Stimulated activated naive CD8-positive, alpha-beta T cell treated with anti-CD3 and anti-CD28 coated beads, Interleukin-15, amount 100 ng/mL, for 72 hours (primary cell): ENCODE data around the gene MAB21L2.

Experiments
- ATAC-seq: fragments of 150-1000 bp; cut with Tn5 transposase; 2 replicates; pipeline ENCODE4 v1.10.0; 2021; ENCODE audit warnings: mild to moderate bottlenecking, moderate library complexity
- DNase-seq, 2 donors: peaks; one replicate each; pipeline ENCODE4 v3.0.0; 2021 to 2022
- H3K27ac Mint-ChIP-seq, 2 donors: one replicate each; pipeline ENCODE4 v1.8.0; 2022; ENCODE audit warnings: mild to moderate bottlenecking in 2 of 2, mixed read lengths in 2 of 2, moderate library complexity in 2 of 2
- H3K27me3 Mint-ChIP-seq: one replicate; pipeline ENCODE4 v1.8.0; 2022; ENCODE audit warnings: mixed read lengths
- H3K4me1 Mint-ChIP-seq: one replicate; pipeline ENCODE4 v1.8.0; 2022; ENCODE audit warnings: mild to moderate bottlenecking, mixed read lengths
- H3K4me3 Mint-ChIP-seq, 2 donors: one replicate each; pipeline ENCODE4 v1.8.0; 2022; ENCODE audit warnings: mild to moderate bottlenecking in 2 of 2, mixed read lengths in 2 of 2, moderate library complexity in 1 of 2
- H3K9me3 Mint-ChIP-seq, 2 donors: one replicate each; pipeline ENCODE4 v1.8.0; 2022; ENCODE audit warnings: mixed read lengths in 2 of 2

The MAB21L2 gene

DNA sequence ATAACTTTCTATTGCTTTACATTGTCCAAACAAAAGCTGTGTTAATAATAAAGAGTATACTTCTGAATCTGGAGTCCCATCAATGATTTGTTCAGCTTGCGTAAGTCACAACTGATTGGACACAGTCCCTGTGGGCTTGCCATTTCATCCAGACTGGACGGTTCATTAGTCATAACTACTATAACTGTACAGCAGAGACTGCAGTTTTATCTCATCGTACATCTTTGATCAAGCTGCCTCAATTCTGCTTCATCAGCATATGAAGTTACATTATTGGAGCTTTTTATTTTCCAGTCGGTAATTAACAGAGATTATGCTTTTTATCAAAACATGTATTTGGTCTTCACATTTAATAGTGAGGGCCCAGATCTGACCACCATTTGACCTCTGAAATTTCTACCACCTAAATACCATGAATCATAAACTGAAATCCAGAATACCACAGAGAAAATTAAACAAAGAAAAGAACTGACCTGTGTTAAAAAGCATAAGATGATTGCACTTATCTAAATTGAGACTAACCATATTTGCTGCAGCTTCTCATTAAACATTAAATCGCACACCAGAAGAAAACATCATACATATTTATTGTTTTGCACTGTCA, 12.5 kb upstream of the MAB21L2 start:
- no peak for DNase-seq
- ATAC-seq, result no peak
- peaks cover 12% of the 10 kb centered on the region for H3K4me1 Mint-ChIP-seq
- H3K27me3 Mint-ChIP-seq, result no peaks in the 10 kb centered on the region
- H3K9me3 Mint-ChIP-seq, result peaks cover 0 to 7% of the 10 kb centered on the region in 2 donors
- no peak overlapping the region for H3K27ac Mint-ChIP-seq
- H3K4me3 Mint-ChIP-seq, result no peak overlapping the region

DNA sequence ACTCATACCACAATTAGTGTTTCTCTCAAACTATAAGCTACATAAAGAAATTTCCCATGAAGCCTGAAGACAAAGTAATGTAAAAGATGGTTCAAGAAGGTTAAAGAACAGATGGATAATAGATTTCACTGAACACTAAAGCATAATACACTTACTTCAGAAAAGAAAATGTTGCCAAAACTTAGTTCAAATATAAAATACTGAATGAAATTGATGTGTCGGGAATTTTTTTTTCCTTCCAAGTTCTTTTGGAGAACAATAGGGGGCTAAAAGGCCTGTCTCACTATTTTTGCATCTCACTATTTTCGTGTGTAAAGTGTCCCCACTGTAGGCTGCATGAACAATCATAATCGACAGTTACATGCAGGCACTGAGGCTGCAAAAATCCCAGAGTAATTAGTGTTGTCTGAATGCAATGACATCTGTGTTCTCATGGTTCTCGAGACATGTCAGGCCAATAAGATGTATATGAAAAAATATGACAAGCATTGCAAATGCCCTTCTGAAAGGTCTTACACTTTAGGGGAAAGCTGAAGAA, 11.9 kb upstream of the MAB21L2 start:
- Mint-ChIP-seq H3K27ac (no peak overlapping the region), H3K9me3 (peaks cover 0 to under 1% of the 10 kb centered on the region in 2 donors), H3K4me1 (peaks cover 12% of the 10 kb centered on the region), H3K4me3 (no peak overlapping the region), H3K27me3 (no peaks in the 10 kb centered on the region)
- no peak for ATAC-seq
- no peak for DNase-seq

DNA sequence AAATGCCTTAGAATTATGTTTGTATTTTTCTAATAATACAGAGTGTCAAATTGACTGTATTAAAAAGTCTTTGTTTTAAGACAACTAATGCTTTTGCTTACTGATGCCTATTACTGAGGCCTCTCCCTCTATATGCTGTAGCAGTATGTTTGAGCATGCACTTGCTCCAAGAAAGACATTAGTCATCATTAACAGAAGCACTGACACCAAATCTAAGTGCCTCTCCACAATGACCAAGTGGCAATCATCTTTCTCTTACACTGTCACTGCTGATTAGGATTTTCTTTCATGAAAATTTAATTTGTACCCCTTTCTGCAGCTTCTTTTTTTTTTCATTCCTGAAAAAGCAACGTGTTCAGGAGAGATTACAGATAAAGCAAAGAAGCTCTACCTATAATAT, 11.1 kb upstream of the MAB21L2 start:
- DNase-seq, result no peak
- Mint-ChIP-seq H3K9me3 (no peaks in the 10 kb centered on the region), H3K4me1 (peaks cover 12% of the 10 kb centered on the region), H3K27me3 (no peaks in the 10 kb centered on the region), H3K27ac (no peak overlapping the region), H3K4me3 (no peak overlapping the region)
- ATAC-seq, result no peak

DNA sequence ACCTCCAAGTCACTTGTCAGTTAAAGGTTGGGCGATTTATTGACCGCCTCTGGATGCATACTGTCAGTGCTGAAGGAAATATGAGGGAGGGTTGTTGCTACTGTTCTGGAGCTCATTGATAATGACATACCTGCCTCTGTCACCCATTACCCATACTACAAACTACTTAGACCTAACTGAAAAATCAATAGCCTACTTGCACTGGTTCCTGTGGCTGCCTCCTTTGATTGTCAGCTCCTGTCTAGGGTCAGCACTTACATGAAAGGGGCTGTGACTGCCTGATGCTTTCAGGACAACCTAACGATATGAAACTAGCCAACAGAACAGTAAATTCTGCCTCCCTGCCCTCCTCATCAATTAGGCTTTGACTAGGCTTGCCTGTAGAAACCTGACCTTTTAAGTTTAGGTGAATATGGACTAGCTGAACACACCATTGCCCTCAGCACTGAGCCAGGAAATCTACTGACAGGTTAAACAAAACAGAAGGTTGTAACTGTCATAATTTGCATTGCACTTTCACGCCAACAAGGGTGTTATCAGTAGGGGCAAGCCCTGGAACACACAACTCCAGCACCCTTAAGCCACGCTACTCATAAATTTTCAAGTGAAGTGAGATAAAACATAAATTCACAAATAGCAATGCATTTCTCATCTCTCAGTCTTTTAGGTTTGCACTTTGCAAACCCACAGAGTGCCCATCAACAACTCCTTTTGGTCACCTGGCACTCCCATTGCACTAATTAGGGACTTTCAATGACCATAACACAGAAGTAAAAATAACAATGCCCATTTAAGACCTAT, 9.0 kb upstream of the MAB21L2 start:
- DNase-seq (no peak), ATAC-seq (peak; percentile 67)
- no peaks in the 10 kb centered on the region for H3K9me3 Mint-ChIP-seq
- H3K27ac Mint-ChIP-seq, result peak overlapping the region; percentile 88 to 90
- H3K4me1 Mint-ChIP-seq, result peaks cover 12% of the 10 kb centered on the region
- H3K27me3 Mint-ChIP-seq, result no peaks in the 10 kb centered on the region
- no peak overlapping the region for H3K4me3 Mint-ChIP-seq

DNA sequence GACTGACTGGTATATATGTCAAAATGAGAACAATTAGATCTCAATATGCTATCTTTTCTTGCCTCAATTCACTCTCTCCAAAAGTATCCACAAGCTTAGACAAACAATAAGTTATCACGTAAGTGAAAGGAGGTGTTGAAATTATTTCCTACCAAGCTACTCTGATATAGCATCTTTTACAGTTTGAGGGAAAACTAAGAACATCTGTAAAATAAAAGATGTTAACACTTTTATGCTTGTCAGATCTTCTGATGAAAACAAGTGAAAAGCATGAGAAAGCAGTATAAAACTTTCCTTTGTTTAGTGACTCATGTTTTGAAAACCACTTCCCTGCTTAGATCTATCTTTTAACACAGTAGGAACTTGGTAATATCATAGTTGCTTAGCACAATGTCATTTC, 8.4 kb upstream of the MAB21L2 start:
- Mint-ChIP-seq H3K9me3 (no peaks in the 10 kb centered on the region), H3K4me1 (peaks cover 12% of the 10 kb centered on the region), H3K27ac (peak overlapping the region in 1 of 2 donors; percentile 88), H3K4me3 (no peak overlapping the region), H3K27me3 (no peaks in the 10 kb centered on the region)
- ATAC-seq, result peak; percentile 64
- no peak for DNase-seq

DNA sequence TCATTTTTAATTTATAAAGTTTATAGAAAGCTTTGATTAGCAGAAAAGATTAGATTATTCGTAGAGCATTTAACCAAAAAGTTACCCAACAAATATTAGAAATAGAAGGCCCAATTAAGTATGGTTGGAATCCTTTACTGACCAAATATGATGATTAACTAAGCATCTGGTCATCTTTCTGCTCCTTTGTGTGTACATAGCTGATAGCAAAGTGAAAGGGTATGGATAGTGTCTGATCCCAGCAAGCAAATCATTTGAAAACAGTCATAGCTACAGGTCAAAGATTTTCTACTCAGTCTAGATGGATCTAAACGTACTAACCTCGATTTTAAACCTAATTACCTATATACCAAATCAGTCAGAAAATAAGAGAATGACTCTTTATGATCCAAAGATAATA, 7.3 kb upstream of the MAB21L2 start:
- no peaks in the 10 kb centered on the region for H3K9me3 Mint-ChIP-seq
- no peaks in the 10 kb centered on the region for H3K27me3 Mint-ChIP-seq
- H3K4me1 Mint-ChIP-seq, result peaks cover 12% of the 10 kb centered on the region
- ATAC-seq (no peak), DNase-seq (no peak)
- H3K27ac Mint-ChIP-seq, result no peak overlapping the region
- H3K4me3 Mint-ChIP-seq, result no peak overlapping the region

DNA sequence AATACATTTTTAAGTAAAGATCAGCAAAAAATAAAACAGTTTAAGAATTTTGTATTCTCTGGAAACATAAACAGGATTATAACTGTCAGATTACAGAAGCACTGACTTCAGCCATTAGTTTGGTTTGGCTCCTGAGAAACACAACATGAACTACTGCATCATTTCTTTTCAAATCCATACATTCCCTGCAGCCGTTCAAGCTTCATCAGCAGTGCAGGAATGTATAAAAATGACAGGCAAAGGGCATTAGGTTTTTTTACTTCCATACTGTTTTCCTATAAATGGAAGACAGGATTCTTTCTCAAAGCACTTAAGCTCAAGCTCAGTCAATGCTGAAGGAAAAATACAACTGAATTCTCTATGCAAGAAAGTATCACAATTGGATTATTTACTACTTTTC, 4.2 kb upstream of the MAB21L2 start:
- Mint-ChIP-seq H3K4me3 (no peak overlapping the region), H3K27me3 (no peaks in the 10 kb centered on the region), H3K4me1 (peaks cover 10% of the 10 kb centered on the region), H3K9me3 (no peaks in the 10 kb centered on the region), H3K27ac (no peak overlapping the region)
- ATAC-seq, result no peak
- no peak for DNase-seq

DNA sequence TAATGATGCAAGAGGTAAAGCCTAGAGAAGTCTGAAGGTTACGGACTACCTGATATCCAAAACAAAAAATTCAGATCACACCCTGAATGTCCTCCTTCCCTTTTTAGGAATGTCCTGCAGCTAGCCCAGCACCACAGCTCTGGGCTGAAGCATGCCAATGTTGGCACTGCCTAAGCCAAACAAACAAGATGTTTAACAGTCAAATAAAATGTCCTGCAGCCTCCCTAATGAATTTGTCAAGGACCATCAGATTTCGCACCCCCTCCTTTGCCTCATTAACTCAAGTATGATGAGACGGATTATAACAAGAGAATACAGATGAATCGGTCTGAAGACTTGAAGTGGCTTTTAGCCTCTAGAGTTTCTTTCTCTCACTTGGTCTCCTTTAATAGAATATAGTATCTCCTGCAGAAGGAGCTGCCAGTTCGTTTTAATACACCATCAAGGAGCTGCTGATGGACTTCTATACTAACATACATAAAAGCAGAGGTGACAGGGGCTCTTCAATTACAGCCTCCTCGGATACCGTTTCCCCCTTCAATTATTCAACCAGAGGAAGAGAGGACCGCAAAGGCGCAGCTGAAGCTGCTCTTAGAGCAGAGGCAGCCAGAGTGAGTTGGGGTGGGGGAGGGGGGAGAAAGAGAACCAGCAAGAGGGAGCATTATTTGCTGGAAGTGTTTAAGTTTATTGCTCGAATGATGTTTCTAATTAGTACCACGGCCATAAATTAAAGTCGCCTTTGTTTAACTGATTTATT, 3.0 kb upstream of the MAB21L2 start:
- Mint-ChIP-seq H3K4me1 (no peaks in the 10 kb centered on the region), H3K4me3 (no peak overlapping the region), H3K9me3 (no peaks in the 10 kb centered on the region), H3K27me3 (no peaks in the 10 kb centered on the region), H3K27ac (peak overlapping the region in 1 of 2 donors; percentile 58)
- no peak for ATAC-seq
- DNase-seq, result no peak

DNA sequence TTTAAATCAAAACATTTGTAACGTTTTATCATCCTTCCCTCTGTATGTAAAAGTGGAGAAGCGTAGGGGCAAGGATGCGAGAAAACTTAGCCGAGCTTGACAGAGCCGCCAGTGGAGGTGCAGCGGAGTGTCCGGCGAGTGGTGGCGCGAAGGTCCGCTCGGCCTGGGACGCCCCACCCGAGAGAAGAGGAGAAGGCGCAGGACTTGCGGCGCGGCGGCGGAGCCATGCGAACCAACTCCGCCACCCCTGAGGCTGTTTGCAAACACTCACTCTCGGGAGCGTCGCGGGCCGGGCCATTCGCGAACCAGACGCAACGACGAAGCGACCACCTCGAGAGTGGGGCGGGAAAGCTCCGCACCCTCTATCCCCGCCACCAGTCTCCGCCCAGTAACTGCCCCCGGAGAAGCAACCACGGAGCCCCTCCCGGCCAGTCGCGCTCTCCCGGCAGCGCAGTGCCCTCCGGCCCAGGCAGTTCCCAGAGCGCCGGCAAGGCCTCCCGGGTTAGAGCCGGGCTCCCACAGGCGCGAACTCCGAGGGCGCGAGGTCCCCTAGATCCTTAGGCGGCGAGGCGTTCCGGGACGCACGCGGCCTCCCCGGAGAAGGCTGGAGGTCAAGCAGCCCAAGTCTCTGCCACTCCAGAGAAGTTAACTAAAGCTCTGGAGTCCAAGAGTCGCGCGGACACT, 2.3 kb upstream of the MAB21L2 start:
- Mint-ChIP-seq H3K4me3 (no peak overlapping the region), H3K27ac (no peak overlapping the region), H3K9me3 (no peaks in the 10 kb centered on the region), H3K4me1 (no peaks in the 10 kb centered on the region), H3K27me3 (no peaks in the 10 kb centered on the region)
- ATAC-seq (peak; percentile 20), DNase-seq (no peak)

DNA sequence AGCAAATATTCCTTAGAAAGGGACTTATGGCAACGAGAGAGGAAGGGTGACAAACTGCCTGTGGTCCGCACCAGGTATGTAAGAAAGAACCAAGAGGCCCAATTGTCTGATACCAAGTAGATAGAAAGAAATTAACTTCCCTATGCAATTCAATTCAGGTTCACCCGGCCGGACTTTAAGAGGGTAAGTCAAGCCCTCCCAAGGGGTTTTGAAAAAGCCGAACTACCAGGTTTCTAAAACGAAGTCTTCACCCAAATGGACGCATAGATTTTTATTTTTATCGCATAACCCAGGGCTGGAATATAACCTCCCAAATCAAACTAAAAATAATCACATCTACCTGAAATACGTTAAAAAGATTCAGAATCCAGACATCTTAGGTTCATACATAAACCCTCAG, 1.6 kb upstream of the MAB21L2 start:
- DNase-seq (no peak), ATAC-seq (no peak)
- Mint-ChIP-seq H3K27ac (no peak overlapping the region), H3K27me3 (no peaks in the 10 kb centered on the region), H3K4me3 (no peak overlapping the region), H3K4me1 (no peaks in the 10 kb centered on the region), H3K9me3 (no peaks in the 10 kb centered on the region)

DNA sequence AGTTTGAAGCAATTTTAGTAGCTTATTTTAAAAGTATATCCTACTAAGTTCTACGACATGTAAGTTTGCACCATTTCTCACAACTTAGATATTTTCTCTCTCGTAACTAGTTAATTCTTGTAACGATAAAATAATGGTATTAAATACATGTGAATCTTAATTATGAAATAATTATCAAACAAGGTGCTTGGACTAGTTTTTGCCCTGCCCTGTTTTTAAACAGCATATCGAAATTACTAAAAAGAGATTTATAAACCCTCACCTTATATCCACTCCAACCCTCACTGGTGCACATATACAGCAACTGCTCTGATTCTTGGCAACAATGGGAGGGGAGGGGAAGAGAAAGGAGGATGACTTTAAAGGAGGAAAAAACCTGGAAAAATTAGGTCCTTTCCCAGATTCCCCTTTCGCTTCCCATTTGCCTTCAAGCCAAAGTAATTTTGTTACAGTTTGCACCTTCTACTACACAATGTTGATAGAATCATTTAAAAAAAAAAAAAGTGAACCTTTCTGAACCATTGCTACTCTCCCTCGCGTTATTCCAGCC, 820 bp upstream of the MAB21L2 start:
- no peak overlapping the region for H3K4me3 Mint-ChIP-seq
- no peak for ATAC-seq
- no peaks in the 10 kb centered on the region for H3K4me1 Mint-ChIP-seq
- H3K27ac Mint-ChIP-seq, result no peak overlapping the region
- DNase-seq, result no peak
- H3K27me3 Mint-ChIP-seq, result no peaks in the 10 kb centered on the region
- no peaks in the 10 kb centered on the region for H3K9me3 Mint-ChIP-seq

DNA sequence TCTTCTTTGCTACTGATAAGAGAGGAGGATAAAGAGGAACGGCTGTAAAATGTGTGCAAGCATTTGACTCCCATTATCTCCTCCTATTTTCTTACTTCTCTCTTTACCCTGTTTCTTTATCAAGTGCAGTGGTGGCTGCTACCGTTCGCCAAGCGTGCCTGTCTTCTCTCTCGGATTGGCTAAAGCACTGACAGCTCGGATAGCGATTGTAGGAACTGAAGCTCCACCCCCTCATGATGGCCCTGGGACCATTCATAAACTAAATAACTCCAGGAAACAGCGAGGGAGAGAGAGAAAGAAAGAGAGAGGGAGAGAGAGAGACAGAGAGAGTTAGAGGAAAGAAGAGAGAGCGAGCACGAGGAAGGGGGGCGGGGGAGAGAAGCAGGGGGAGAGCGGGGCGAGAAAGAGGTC, 305 bp upstream of the MAB21L2 start:
- no peak for DNase-seq
- Mint-ChIP-seq H3K4me3 (no peak overlapping the region), H3K27me3 (no peaks in the 10 kb centered on the region), H3K27ac (no peak overlapping the region), H3K4me1 (no peaks in the 10 kb centered on the region), H3K9me3 (no peaks in the 10 kb centered on the region)
- no peak for ATAC-seq

DNA sequence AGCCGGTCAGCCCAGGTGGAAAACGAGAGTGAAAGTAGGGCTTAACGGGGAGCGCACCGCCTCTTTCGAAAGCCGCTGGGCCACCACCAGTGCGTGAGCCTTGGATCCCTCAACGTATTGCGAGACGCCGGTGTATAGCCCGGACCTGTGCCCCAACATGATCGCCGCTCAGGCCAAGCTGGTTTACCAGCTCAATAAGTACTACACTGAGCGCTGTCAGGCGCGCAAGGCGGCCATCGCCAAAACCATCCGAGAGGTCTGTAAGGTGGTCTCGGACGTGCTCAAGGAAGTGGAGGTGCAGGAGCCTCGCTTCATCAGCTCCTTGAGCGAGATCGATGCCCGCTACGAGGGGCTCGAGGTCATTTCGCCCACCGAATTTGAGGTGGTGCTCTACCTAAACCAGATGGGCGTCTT, 929 bp downstream of the MAB21L2 start:
- DNase-seq (no peak), ATAC-seq (no peak)
- no peaks in the 10 kb centered on the region for H3K27me3 Mint-ChIP-seq
- H3K4me1 Mint-ChIP-seq, result no peaks in the 10 kb centered on the region
- H3K9me3 Mint-ChIP-seq, result no peaks in the 10 kb centered on the region
- H3K4me3 Mint-ChIP-seq, result no peak overlapping the region
- peak overlapping the region in 1 of 2 donors; percentile 42 for H3K27ac Mint-ChIP-seq

DNA sequence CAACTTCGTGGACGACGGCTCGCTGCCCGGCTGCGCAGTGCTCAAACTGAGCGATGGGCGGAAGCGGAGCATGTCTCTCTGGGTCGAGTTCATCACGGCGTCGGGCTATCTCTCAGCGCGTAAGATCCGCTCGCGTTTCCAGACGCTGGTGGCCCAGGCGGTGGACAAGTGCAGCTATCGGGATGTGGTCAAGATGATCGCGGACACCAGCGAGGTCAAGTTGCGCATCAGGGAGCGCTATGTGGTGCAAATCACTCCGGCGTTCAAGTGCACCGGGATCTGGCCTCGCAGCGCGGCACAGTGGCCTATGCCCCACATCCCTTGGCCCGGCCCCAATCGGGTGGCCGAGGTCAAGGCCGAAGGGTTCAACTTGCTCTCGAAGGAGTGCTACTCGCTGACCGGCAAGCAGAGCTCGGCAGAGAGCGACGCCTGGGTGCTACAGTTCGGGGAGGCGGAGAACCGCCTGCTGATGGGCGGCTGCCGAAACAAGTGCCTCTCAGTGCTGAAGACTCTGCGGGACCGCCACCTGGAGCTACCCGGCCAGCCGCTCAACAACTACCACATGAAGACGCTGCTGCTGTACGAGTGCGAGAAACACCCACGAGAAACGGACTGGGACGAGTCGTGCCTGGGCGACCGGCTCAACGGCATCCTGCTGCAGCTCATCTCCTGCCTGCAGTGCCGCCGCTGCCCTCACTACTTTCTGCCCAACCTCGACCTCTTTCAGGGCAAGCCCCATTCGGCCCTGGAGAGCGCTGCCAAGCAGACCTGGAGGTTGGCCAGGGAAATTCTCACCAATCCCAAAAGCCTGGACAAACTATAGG, 1.5 kb downstream of the MAB21L2 start:
- Mint-ChIP-seq H3K27ac (peak overlapping the region in 1 of 2 donors; percentile 42), H3K4me3 (no peak overlapping the region), H3K27me3 (no peaks in the 10 kb centered on the region), H3K4me1 (no peaks in the 10 kb centered on the region), H3K9me3 (no peaks in the 10 kb centered on the region)
- DNase-seq (no peak), ATAC-seq (no peak)
